LHCN-M2 (cell line): ENCODE results near the gene KRT81. TPM values are rescaled to one million over a fixed set of nuclear protein-coding genes. Genes with fewer than 3 reads are reported as not detected.
"Not testable (repeated sequence)": the region's sequence is repeated elsewhere in the genome, so short reads cannot be mapped to it uniquely, and the experiment has no call there.

Experiments
- DNase-seq: peaks from one replicate; pipeline ENCODE4 v3.0.0-alpha.2; 2012; ENCODE audit warnings: low read depth
- total RNA-seq: library from RNA; depleted of rRNA; stranded (reverse); fragments of >200 nt; gene quantifications from 2 replicates; pipeline ENCODE4 v1.2.3, GENCODE V29; 2014

Gene KRT81
- total RNA-seq, 1 experiment from 2014 or later = 0.11 TPM

DNA sequence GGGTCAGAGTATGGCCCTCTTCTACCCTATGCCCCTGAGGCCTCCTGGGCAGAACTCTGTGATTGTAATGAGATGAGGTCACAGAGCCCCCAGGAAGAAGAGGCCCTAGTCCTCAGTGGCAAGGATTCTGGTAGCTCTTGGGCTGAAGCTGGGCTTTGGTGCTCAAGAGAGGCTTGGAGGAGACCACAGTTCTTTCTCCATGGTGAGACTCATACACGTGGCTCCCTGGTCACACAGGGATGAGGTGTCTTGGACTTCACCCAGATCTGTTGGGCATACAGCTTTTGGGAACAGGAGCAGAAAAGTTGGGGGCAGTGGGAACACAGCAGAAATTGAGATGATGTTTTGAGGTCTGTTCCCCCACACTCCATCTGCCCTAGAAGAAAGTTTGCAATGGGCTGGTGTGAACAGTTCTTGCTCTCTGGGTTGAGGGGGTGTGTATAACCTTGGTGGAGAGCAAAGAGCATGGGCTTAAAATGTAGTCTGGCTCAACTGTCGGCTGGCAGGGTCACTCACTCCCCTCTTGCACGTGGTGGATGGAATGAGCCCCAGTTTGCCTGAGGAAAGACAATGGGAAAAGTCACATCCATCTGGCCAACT is 16.7 kb downstream of the KRT81 start, which contains the start of gene KRT86:
KRT86 (plus strand) TSS at position 125 of the 600 bp plus-strand sequence. CDS start 27,272 bp downstream, outside the sequence.
- DNase-seq = no peak

- DNase-seq = no peak
Observed at GRCh38 chr12:52271158-52271557, 20.2 kb downstream of the KRT81 start.

DNA sequence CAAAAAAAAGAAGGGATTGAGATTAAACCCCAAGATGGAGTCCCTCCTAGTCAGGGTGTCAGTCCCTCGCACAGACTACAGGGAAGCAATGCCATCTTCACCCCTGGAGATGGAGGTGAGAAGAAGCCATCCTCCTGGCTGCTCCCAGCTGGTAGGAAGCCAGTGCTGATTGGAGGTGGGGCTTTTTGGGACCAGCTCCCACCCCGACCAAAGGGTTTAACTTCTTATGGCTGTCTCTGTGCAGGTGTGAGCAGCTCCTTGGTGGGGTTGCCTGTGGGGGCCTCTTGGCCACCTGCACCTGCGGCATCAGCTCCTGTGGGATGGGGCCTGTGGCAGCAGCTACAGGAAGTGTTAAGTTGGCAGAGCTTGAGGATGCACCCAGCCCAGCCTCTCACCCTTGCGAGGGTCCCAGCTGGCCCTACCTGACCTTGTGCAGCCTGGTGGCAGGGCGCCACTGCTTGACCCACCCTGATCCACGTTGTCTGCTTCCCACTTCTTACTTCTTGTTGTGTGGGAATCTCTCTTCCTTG is 20.7 kb downstream of the KRT81 start:
- DNase-seq = no peak

GRCh38 chr12:52268212-52268611 is 23.1 kb downstream of the KRT81 start:
- DNase-seq = peak; percentile 49

GRCh38 chr12:52267699-52268098 is 23.6 kb downstream of the KRT81 start:
- DNase-seq = no peak

DNA sequence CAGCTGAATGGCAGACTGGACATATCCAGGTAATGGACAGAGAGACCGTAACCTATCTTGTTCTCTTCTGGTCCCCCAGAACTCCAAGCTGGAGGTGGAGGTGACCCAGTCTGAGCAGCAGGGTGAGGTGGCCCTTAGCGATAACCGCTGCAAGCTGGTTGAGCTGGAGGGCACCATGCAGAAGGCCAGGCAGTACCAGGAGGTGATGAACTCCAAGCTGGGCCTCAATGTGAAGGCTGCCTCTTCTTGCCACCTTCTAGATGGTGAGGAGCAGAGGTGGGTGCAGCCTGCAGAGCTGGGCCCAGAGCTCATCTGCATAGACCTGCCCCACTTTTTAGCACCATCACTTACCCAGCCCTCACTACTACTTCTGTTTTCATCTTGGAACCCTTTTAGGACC is 24.1 kb downstream of the KRT81 start:
- DNase-seq = no peak

- DNase-seq = no peak
Observed at GRCh38 chr12:52266514-52266913, 24.8 kb downstream of the KRT81 start.

DNA sequence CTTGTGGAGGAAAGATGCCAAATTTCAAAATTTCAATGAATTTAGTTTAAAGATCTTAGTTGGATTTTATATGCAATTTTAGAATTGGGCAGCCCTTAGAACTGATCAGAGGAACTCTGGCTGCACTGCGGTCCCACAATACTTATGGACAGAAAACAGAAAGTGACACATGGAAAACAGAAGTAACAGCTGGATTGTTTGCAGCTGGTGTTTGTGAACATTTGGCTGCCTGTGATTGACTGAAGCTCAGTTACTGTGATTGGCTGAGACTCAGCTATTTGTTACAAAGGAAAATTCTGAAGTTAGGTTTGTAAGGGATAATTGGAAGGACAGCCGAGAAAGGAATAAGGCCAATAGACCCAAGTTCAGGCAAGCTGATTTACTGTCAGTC is 26.9 kb downstream of the KRT81 start:
- DNase-seq = peak; percentile 61

DNA sequence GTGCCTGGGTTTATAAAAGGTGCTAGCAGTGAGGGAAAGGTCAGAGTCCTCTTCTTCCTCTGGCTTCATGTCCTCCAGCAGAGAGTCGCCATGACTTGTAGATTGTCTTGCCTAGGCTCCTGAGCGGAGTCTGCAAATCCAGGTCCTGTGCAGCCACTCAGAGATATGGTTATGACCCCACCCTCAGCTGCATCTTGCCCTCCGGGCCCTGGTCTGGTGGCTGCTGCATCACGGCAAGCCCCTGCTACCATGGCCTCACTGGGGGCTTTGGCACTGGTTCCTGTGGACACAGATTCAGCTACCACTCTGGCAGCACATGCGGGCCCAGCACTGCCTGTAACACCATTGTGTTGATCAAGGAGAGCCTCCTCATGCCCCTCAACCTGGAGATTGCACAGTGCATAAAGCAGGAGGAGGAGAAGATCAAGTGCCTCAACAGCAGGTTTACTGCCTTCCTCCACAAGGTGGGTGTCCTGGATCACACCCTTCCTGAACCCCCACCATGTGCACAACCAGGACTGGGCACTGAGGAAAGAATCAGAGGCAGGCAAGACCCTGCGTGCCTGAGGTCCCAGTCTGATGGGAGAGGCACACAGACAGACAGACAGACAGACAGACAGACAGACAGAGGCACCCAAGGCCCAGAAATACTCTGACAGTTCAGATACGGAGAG is 27.4 kb downstream of the KRT81 start:
- DNase-seq = no peak

- no peak for DNase-seq
Observed at GRCh38 chr12:52262286-52262685, 29.0 kb downstream of the KRT81 start.

GRCh38 chr12:52261208-52261484 is 30.2 kb downstream of the KRT81 start:
- no peak for DNase-seq

GRCh38 chr12:52260361-52261207 is 30.8 kb downstream of the KRT81 start:
- peak; percentile 54 for DNase-seq

DNA sequence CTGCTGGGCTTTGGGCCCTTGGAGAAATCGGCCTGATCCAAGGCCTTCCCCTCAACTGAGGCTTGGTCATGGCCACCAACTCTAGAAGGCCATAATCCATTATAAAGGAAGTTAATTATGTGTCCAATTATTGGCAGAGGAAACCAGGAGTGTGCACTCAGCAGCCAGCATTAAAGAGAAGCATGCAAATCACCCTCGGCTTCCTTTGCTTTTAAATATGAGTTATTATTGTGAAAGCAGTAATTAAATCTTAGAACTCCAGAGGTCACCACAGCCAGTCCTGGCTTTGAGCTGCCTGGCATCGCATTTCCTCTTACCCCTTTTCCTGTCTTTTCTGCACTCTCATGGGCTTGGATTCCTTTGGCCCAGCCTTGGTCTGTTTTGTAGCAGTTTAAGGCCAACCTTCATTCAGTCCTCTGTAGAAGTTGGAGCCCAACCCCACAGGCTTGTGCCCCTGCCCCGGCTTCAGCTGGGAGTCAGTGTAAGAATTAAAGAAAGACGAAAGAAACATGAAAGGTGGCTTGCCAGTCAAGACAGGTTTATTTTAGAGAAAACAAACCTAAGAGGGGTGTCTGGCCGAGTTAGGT is 31.6 kb downstream of the KRT81 start:
- DNase-seq = peak; percentile 31

DNA sequence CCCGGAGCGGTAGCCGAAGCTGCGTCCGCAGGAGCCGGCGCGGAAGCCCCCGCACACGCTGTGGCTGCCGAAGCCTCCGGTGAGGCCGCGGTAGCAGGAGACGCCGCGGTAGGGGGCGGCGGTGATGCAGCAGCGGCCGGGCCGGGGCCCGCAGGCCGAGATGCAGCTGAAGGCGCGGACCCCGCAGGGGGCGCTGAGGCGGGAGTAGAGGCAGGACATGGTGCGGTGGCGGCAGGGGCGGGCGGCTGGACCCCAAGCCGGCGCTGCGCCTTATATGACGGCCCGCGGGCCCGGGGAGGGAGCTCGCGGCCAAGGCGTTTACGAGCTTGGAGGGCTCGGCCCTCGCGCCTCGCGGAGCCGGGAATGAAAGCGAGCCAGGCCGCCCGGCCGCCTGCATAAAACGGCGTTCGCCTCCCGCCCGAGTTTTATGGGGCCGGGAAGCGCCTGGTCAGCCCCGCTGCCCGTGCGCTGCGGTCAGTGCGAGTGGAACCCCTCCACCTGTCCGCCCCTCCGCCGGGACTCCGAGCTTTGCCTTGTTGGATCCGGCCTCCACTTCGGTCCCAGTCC is 32.9 kb downstream of the KRT81 start:
- DNase-seq = no peak

GRCh38 chr12:52257922-52258321 is 33.4 kb downstream of the KRT81 start:
- not testable (repeated sequence) for DNase-seq

GRCh38 chr12:52257074-52257551 is 34.2 kb downstream of the KRT81 start:
- no peak for DNase-seq

GRCh38 chr12:52256584-52256935 is 34.8 kb downstream of the KRT81 start:
- no peak for DNase-seq

GRCh38 chr12:52255926-52256583 is 35.3 kb downstream of the KRT81 start:
- no peak for DNase-seq

DNA sequence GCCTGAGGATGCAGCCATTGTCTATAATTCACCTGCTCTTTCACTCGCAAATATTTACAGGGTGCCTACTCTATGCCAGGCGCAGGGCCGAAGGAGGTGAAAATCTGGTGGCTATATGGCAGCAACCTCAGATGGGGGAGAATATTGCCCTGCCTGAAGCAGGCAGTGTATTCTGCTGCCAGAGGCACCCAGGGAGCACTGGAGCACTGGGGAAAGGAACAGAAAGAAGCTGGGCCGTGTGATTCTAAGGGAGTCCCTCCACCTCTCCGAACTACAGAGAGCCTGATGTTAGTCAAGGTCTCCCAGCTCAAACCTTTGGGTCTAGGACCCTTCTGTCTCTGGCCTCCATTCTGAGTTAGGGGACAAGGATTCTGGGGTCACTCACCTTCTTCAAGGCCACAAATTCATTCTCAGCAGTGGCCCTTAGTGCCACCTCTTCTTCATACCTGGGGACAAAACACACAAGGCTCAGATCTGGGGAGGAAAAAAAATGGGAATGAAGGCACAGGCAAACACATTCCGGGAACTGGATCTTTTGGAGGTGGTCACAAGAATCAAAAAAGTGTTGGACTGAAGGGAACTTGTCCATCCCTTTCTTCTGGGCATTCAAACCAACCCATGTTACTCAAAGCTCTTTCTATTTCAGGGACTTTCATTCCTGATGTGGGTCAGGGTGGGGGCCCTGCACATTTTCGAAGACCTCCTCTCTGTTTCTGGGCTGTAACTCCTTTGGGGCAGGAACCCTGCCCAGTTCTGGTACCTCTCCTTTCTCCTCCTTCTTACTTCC is 36.2 kb downstream of the KRT81 start:
- DNase-seq = no peak
